Lower leg skin (tissue), 4 donors: Measurements from ENCODE around the gene DUOX1. TPM values are rescaled to one million over a fixed set of nuclear protein-coding genes. Genes with fewer than 3 reads are reported as not detected.

Experiments
- DNase-seq, 2 donors: peaks; one replicate each; pipeline ENCODE4 v3.0.0-alpha.2; 2019; ENCODE audit warnings: low spot score in 2 of 2
- H3K4me3 ChIP-seq: fragments of 200-600 bp; sonication (generic); 2 replicates; pipeline ENCODE4 v1.5.1; 2017; ENCODE audit warnings: mild to moderate bottlenecking, low read depth; ENCODE audit not compliant: poor library complexity, severe bottlenecking
- POLR2A ChIP-seq, 2 donors: fragments of 450-650 bp; IDR thresholded peaks; one replicate each; pipeline ENCODE4 v1.6.1; 2016 to 2017; ENCODE audit warnings: antibody characterized with exemption in 2 of 2, mild to moderate bottlenecking in 1 of 2, moderate library complexity in 1 of 2
- WGBS, 2 donors: methylation state at CpG; one replicate each; pipeline ENCODE4 v1.1.5; 2018; 5-methylcytosine and 5-hydroxymethylcytosine counted together
- intact Hi-C: fragments of 100-400 bp; cut with DNase I; formaldehyde crosslinking; loops from one replicate; pipeline ENCODE4 v1.15.0; 2023; ENCODE audit warnings: low total_unique reads
- total RNA-seq, 4 donors: library from RNA; depleted of rRNA; stranded (reverse); fragments of >200 nt; gene quantifications; one replicate each; pipeline ENCODE4 v1.1.0, GENCODE V29; 2016
- TF ChIP-seq, protein P1 (sequence below), 3 donors: fragments of 450-650 bp; IDR thresholded peaks; one replicate each; pipeline ENCODE4 v1.5.1; 2016; ENCODE audit warnings: antibody characterized with exemption in 3 of 3, mild to moderate bottlenecking in 3 of 3, moderate library complexity in 2 of 3

DUOX1 gene
- total RNA-seq, 4 donors from 2014 or later, result 90.1 to 162 (median 114) TPM

DNA sequence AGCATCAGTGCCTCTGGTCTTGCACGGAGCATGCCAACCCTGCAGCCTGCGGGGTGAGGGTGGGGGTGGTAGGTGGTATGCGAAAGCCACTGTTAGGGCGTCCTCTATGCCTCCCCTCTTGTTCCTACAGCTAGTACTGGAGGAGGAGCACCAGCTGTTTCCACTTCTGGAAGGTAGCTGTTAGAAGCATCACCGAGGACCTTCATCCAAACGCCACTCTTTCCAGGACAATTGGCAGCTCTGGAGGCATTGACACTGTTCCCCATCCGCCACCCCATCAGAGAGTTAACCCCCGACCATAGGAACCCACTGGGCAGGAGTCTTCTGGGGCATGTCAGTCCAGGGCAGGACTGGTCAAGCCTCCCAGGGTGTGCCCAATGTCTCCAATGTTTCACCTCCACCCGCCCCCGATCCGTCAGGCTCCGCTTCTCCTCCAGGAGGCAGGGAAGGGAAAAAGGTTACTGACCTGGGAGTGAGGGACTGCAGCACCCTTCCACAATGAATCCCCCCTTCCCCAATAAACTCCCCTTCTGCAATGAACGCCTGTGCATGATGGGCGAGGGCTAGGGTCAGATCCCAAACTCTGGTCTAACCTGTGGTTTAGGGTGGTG, 16.3 kb upstream of the DUOX1 start:
- no peak overlapping the region for H3K4me3 ChIP-seq
- intact Hi-C loops, result no loop called here

DNA sequence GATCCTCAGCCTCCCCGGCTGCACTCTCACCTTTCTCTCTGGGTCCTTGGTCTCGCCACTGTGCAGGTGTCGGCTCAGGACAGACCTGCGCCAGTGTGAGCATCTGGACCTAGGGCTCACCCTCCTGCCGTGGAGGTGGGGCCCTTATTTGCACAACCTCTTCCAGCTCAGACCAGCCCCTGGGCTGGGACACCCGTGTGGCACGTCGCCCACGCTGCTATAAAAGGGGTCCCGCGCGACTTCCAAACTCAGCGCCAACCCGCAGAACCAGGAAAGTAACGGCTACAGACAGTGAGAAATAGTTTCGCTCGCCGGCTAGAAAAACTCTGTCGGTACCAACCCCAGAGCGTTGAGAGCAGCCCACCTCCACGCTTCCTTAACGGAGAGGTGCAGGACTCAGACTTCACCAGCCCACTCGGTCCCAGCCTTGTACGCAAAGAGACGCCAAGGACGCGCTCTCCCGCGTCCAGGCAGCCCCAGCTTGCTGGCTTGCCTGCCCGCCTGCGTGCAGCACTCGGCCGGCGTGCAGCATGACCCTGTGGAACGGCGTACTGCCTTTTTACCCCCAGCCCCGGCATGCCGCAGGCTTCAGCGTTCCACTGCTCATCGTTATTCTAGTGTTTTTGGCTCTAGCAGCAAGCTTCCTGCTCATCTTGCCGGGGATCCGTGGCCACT, 15.6 kb upstream of the DUOX1 start, which contains the start of the genes DUOX2 and DUOXA2:
Gene DUOX2 (minus strand): TSS at position 97 of the 675 bp plus-strand sequence. CDS start 761 bp downstream, outside the sequence.
Gene DUOXA2 (plus strand): TSS at position 251 of the 675 bp plus-strand sequence. CDS start 280 bp downstream, at position 531.
- WGBS, 2 donors, result 2 to 3% methylated on average over 35 to 42 of the region's 42 CpGs
- TF ChIP-seq, protein P1, sequence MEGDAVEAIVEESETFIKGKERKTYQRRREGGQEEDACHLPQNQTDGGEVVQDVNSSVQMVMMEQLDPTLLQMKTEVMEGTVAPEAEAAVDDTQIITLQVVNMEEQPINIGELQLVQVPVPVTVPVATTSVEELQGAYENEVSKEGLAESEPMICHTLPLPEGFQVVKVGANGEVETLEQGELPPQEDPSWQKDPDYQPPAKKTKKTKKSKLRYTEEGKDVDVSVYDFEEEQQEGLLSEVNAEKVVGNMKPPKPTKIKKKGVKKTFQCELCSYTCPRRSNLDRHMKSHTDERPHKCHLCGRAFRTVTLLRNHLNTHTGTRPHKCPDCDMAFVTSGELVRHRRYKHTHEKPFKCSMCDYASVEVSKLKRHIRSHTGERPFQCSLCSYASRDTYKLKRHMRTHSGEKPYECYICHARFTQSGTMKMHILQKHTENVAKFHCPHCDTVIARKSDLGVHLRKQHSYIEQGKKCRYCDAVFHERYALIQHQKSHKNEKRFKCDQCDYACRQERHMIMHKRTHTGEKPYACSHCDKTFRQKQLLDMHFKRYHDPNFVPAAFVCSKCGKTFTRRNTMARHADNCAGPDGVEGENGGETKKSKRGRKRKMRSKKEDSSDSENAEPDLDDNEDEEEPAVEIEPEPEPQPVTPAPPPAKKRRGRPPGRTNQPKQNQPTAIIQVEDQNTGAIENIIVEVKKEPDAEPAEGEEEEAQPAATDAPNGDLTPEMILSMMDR (IDR thresholded peaks at IDR 0.05), result no peak
- no peak for TF ChIP-seq POLR2A (IDR thresholded peaks at IDR 0.05)
- intact Hi-C loops, result no loop called here
- no peak for DNase-seq
- H3K4me3 ChIP-seq, result no peak within 1 kb of the TSS

More for the DNA sequence above, 16.3 kb upstream of the DUOX1 start:
- 6 to 7% methylated on average over 10 to 12 of the region's 14 CpGs for WGBS, 2 donors
- DNase-seq, result no peak
- TF ChIP-seq, protein P1 (IDR thresholded peaks at IDR 0.05), result no peak
- TF ChIP-seq POLR2A (IDR thresholded peaks at IDR 0.05), result no peak

GRCh38 chr15:45114751-45115085, 15.1 kb upstream of the DUOX1 start:
- TF ChIP-seq, protein P1 (IDR thresholded peaks at IDR 0.05), result no peak
- no peak for TF ChIP-seq POLR2A (IDR thresholded peaks at IDR 0.05)
- WGBS, 2 donors, result 0 to 9% methylated on average over 2 of the region's 2 CpGs
- no peak for DNase-seq
- H3K4me3 ChIP-seq, result no peak overlapping the region
- intact Hi-C loops, result no loop called here

DNA sequence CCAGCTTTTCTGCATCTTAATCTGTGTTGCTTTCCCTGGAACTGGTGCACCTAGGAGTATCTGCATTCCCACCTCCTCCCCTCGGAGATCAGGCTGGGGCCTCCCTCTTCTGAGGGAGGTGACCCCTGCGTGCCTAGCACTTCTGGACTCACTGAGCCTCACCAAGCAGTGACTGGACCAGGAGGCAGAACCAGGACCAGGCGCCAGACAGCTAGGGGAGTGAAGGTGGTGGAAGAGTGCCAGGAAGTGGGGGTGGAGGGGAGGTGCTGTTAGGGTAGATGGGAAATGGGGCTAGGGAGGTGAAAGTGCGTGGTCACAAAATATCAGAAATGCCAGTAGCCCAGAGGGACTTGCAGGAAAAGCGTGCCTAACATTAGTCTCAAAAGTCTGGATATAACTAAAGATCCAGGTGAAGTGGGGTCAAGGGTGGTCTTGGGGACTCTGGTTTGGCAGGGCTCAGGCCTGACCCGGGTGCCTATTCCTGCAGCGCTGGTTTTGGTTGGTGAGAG, 14.4 kb upstream of the DUOX1 start:
- no peak for DNase-seq
- no peak overlapping the region for H3K4me3 ChIP-seq
- 51 to 54% methylated on average over 7 of the region's 7 CpGs for WGBS, 2 donors
- TF ChIP-seq, protein P1 (IDR thresholded peaks at IDR 0.05), result no peak
- TF ChIP-seq POLR2A (IDR thresholded peaks at IDR 0.05), result no peak
- intact Hi-C loops, result no loop called here

GRCh38 chr15:45116006-45116481, 13.8 kb upstream of the DUOX1 start:
- intact Hi-C loops, result no loop called here
- 11 to 15% methylated on average over 18 to 19 of the region's 19 CpGs for WGBS, 2 donors
- no peak overlapping the region for H3K4me3 ChIP-seq
- no peak for DNase-seq
- TF ChIP-seq, protein P1 (IDR thresholded peaks at IDR 0.05), result no peak
- no peak for TF ChIP-seq POLR2A (IDR thresholded peaks at IDR 0.05)
